Measurements from ENCODE around the gene MZT1.
"Not testable (repeated sequence)": the region's sequence is repeated elsewhere in the genome, so short reads cannot be mapped to it uniquely, and the experiment has no call there.

Gene MZT1

DNA sequence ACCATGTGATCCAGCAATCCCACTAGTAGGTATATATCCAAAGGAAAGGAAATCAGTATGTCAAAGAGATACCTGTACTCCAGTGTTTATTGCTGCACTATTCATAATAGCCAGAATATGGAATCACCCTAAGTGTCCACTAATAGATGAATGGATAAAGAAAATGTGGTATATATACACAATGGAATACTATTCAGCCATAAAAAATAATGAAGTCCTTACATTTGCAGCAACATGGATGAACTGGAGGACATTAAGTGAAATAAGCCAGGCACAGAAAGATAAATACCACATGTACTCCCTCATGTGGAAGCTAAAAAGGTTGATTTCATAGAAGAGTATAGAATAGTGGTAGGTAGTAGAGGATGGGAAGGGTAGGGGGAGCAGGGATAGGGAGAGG is 23.8 kb upstream of the MZT1 start:
- no peak overlapping the region for H3K4me3 ChIP-seq (ENCODE audit: low read depth, low read length)
- no peak for DNase-seq (ENCODE audit: low read depth, low spot score)
- in situ Hi-C loops (cut with HindIII; ENCODE audit: low sequenced_read_pairs), result no loop called here
- TF ChIP-seq, protein P1, sequence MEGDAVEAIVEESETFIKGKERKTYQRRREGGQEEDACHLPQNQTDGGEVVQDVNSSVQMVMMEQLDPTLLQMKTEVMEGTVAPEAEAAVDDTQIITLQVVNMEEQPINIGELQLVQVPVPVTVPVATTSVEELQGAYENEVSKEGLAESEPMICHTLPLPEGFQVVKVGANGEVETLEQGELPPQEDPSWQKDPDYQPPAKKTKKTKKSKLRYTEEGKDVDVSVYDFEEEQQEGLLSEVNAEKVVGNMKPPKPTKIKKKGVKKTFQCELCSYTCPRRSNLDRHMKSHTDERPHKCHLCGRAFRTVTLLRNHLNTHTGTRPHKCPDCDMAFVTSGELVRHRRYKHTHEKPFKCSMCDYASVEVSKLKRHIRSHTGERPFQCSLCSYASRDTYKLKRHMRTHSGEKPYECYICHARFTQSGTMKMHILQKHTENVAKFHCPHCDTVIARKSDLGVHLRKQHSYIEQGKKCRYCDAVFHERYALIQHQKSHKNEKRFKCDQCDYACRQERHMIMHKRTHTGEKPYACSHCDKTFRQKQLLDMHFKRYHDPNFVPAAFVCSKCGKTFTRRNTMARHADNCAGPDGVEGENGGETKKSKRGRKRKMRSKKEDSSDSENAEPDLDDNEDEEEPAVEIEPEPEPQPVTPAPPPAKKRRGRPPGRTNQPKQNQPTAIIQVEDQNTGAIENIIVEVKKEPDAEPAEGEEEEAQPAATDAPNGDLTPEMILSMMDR (IDR thresholded peaks at IDR 0.05; ENCODE audit: low read depth, low read length), result no peak

DNA sequence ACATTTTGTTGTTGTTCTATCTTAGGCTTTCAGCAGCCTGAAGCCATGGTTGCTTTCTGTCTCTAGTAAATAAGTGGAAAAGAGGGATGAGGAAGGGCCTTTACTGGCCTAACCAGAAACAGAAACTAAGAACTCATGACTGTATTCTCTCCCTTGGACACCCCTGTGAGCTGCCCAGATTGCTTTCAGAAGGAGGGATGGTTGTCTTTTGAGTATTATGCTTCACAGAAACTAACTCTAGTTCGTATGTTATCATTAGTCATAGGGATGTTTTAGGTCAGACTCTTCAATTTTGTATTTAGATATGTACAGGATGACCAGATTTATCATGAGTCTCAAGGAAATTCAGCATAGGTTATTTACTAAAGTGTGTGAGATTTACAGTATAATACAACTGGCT is 17.8 kb upstream of the MZT1 start:
- peak; percentile 6 for DNase-seq (ENCODE audit: low read depth, low spot score)
- H3K4me3 ChIP-seq (ENCODE audit: low read depth, low read length), result no peak overlapping the region
- in situ Hi-C loops (cut with HindIII; ENCODE audit: low sequenced_read_pairs), result no loop called here
- TF ChIP-seq, protein P1 (IDR thresholded peaks at IDR 0.05; ENCODE audit: low read depth, low read length), result no peak

DNA sequence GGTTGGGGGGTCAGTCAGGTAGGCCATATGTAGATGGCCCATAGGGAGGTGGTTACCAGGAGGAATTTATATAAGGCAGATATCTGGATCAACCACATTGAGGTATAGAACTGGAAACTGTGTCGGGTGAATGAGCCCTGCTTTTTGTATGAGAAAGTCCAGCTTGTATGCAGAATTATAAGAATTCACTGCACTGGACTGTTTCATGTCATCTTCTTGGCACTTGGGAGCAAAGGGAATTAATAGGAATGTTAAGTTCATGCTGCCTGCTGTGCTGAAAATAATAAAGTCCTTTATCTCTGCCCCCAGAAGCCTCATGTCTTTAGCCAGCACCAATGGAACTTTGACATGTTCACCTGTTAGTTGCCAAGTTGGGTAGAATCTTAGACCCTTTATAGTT is 12.6 kb upstream of the MZT1 start:
- in situ Hi-C loops (cut with HindIII; ENCODE audit: low sequenced_read_pairs), result no loop called here
- TF ChIP-seq, protein P1 (IDR thresholded peaks at IDR 0.05; ENCODE audit: low read depth, low read length), result no peak

DNA sequence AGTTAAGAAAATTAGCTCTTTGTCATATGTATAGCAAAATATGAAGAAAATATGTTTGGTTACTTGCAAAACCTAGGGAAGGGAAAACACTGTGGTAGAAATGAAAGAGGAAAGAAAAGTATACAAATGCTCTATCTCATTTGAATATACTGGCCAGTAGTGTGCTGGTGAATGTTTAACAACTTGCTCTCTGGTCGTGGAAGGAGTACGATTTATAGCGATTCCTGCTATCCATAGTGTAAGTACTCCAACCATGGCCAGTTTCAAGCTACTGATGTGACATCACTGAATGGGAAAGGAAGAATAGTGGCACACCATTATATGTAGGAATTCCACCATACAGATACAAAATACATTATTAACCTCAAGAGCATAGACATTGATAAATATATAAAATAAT is 9.6 kb upstream of the MZT1 start:
- in situ Hi-C loops (cut with HindIII; ENCODE audit: low sequenced_read_pairs), result no loop called here
- TF ChIP-seq, protein P1 (IDR thresholded peaks at IDR 0.05; ENCODE audit: low read depth, low read length), result no peak
- H3K4me3 ChIP-seq (ENCODE audit: low read depth, low read length), result no peak overlapping the region
- DNase-seq (ENCODE audit: low read depth, low spot score), result no peak

More for the DNA sequence above, 12.6 kb upstream of the MZT1 start:
- H3K4me3 ChIP-seq (ENCODE audit: low read depth, low read length), result no peak overlapping the region
- DNase-seq (ENCODE audit: low read depth, low spot score), result no peak

DNA sequence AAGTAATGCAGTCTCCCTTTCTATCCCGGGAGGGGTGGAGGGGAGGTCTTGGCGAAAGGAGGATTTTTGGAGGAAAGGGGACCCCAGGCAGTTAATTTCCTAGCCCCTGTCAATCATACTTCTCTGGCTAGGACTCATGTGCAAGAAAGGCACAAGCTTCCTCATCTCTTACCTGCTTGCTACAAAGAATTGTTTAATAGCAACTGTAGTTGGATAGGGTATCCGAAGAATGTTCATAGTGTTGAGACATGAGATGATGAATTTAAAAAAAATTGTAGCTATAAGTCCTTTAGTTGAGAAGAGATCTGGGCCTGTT is 819 bp upstream of the MZT1 start:
- H3K4me3 ChIP-seq (ENCODE audit: low read depth, low read length), result peak overlapping the region; percentile 97
- DNase-seq (ENCODE audit: low read depth, low spot score), result no peak
- TF ChIP-seq, protein P1 (IDR thresholded peaks at IDR 0.05; ENCODE audit: low read depth, low read length), result no peak
- in situ Hi-C loops (cut with HindIII; ENCODE audit: low sequenced_read_pairs), result no loop called here

DNA sequence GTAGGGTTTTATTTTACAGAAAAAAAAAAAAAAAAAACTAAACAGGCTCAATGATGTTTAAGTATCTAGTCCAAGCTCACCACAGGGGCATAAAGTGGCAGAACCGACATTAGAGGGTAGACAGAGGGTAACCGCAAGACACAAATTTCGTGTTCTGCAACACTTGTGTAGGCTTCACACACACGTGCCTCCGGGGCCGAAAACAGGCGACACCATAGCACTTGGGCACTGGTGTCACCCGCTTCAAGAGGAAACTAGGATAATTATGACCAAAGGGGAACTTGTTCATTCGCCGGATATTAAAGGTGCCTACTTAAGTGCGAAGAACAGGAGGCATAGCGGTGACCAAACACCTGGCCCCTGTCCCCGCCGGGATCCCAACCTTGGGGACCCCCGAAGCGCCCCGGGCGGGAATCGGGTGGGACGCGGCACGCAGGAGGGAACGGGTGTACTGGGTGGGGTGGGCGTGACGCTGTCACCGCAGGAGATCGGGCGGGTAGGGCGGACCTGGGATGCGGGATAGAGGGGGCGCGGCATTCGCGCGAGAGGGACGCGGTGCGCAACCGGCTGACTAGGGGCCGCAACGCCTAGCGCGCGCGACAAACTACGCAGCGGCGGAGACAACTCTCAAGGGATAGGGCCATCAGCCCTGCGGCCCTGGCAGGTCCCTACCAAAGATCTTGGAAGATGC is 558 bp downstream of the MZT1 start:
- TF ChIP-seq, protein P1 (IDR thresholded peaks at IDR 0.05; ENCODE audit: low read depth, low read length), result no peak
- peak; percentile 6 for DNase-seq (ENCODE audit: low read depth, low spot score)
- in situ Hi-C loops (cut with HindIII; ENCODE audit: low sequenced_read_pairs), result no loop called here
- H3K4me3 ChIP-seq (ENCODE audit: low read depth, low read length), result peak overlapping the region; percentile 97

DNA sequence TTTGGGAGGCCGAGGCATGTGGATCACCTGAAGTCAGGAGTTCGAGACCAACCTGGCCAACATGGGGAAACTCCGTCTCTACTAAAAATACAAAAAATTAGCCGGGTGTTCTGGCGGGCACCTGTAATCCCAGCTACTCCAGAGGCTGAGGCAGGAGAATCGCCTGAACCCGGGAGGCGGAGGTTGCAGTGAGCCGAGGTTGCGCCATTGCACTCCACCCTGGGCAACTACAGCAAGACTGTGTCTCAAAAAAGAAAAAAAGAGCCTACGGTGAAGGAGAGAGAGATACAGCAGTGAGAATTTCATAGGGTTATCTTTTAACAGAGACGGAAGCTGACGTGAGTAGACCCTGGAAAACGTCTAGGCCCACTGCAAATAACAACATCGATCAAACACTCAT is 1.2 kb downstream of the MZT1 start:
- peak overlapping the region; percentile 97 for H3K4me3 ChIP-seq (ENCODE audit: low read depth, low read length)
- in situ Hi-C loops (cut with HindIII; ENCODE audit: low sequenced_read_pairs); DNase-seq (ENCODE audit: low read depth, low spot score): not testable (repeated sequence)

Measured in astrocyte of the spinal cord (primary cell).